ENCODE data around the gene SCG3.

The SCG3 gene

DNA sequence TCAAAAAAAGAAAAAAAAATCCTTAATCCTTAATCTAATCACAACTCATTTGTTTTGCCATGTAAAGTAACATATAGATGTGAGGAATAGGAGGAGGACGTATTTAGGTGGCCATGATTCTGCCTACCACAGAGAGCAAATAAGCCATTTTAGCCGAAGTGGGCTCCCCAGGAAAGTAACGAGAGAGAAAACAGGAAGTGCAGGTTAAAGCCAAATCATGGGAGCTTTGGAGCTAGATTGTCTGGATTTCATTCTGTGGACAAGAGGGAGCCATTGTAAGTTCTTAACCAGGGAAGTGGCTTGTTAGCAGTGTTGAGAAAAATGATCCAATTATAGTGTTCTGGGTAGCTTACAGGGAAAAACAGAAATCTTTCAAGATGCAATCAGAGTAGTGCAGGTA is 79.5 kb downstream of the SCG3 start:
- no peak for DNase-seq

DNA sequence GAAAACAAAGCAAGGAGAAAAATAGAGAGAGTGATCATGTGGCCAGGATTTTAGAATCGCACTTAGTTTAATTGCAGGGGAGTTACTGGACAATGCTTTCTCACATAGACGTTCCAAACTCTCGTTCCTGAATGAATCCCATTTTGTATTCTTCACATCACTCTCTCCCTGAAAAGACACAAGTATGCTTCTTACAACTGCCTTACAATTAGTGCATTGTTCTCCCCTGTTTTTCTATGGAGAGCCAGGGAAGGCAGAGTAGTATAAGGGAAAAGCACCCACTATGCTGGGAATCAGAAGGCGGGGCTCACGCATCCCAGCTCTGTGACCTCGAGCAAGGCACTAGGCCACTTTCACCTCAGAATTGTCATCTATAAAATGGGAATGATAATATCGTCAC is 84.4 kb downstream of the SCG3 start:
- DNase-seq = no peak

- DNase-seq = no peak
These were observed 85.0 kb downstream of the SCG3 start for GRCh38 chr15:51766341-51766740.

DNA sequence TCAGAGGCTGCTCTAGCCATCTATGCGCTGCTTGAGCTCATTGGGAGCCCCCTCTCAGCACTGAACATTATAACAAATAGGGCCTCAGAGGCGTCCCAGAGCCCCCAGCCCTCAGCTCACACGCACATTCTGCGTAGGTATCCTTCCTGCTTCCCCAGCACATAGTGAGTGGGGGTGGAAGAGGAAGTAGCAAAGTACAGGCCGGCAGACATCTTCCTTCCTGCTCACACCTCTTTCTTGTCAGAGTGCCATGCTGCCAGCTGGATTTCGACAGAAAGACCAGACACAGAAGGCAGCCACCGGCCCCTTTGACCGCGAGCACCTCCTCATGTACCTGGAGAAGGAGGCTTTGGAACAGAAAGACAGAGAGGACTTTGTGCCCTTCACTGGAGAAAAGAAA is 86.7 kb downstream of the SCG3 start:
- DNase-seq = no peak
